HepG2 (cell line): ENCODE results near the gene TMEM8B. TPM values are rescaled to one million over a fixed set of nuclear protein-coding genes. Genes with fewer than 3 reads are reported as not detected.

Experiments used
- ATAC-seq: fragments of 200-7000 bp; cut with Tn5 transposase; 3 replicates; pipeline ENCODE4 v1.9.1; 2020; ENCODE audit warnings: mild to moderate bottlenecking, moderate library complexity
- BruUV-seq: library from RNA; stranded (reverse); fragments of 400-500 nt; replicated peaks from 2 replicates; lab custom pipeline; 2021; lab: Mats Ljungman, UMichigan
- CTCF ChIA-PET: fragments of 300-600 bp; formaldehyde crosslinking; extraction: SDS; loops from one replicate; lab custom pipeline; 2021; ENCODE audit warnings: low total read pairs, inconsistent platforms, low intra/inter-chr PET ratio; lab: Yijun Ruan, JAX
- POLR2A ChIA-PET: fragments of 350-600 bp; sonication (Branson Sonifier 250); formaldehyde crosslinking; loops from one replicate; lab custom pipeline; 2020; ENCODE audit warnings: antibody characterized with exemption, inconsistent platforms; lab: Yijun Ruan, JAX
- DNase-seq: peaks from one replicate; pipeline ENCODE4 v3.0.0-alpha.2; 2015; ENCODE audit warnings: low spot score
- FAIRE-seq: peaks from 3 replicates; lab custom pipeline; 2011; peaks lifted over from hg19 to GRCh38; lab: Jason Lieb, UNC
- H2AFZ ChIP-seq: one replicate; pipeline ENCODE4 v1.6.1; 2011; ENCODE audit warnings: low read length, inconsistent platforms
- H3K27ac ChIP-seq: fragments of 300-600 bp; 3 replicates; pipeline ENCODE4 v1.8.0; 2011; ENCODE audit warnings: mixed run types, mild to moderate bottlenecking, mixed read lengths, low read length, inconsistent platforms; ENCODE audit not compliant: insufficient read depth; ENCODE audit errors: extremely low read length
- H3K27me3 ChIP-seq, 2 experiments: fragments of 200-600 bp in 1 of 2; 2 replicates in 1 of 2; 3 replicates in 1 of 2; pipeline versions ENCODE4 v1.6.0 to v1.8.0; 2011; ENCODE audit warnings: low read length in 2 of 2, mild to moderate bottlenecking in 2 of 2, moderate library complexity in 2 of 2, inconsistent platforms in 1 of 2; ENCODE audit not compliant: insufficient read depth in 2 of 2, control insufficient read depth in 1 of 2
- H3K36me3 ChIP-seq, 2 experiments: fragments of 200-600 bp in 1 of 2; replicated peaks in 1 of 2; 2 replicates in 1 of 2; 3 replicates in 1 of 2; pipeline versions ENCODE4 v1.5.1 to v1.8.0; 2011; ENCODE audit warnings: low read length in 2 of 2, inconsistent platforms in 1 of 2; ENCODE audit not compliant: insufficient read depth in 2 of 2, control insufficient read depth in 1 of 2
- H3K4me1 ChIP-seq: 2 replicates; pipeline ENCODE4 v1.5.1; 2012; ENCODE audit warnings: low read length, inconsistent platforms; ENCODE audit not compliant: insufficient read depth
- H3K4me2 ChIP-seq: 2 replicates; pipeline ENCODE4 v1.6.0; 2011; ENCODE audit warnings: low read depth, low read length, inconsistent platforms
- H3K4me3 ChIP-seq, 3 experiments: fragments of 200-600 bp in 1 of 3; sonication (generic), shearing (Covaris generic) in 1 of 3; replicated peaks in 1 of 3; 2 replicates each; pipeline ENCODE4 v1.5.1; 2011 to 2016; ENCODE audit warnings: low read length in 3 of 3, inconsistent platforms in 2 of 3, low read depth in 2 of 3, mild to moderate bottlenecking in 2 of 3, control low read depth in 1 of 3, mixed read lengths in 1 of 3; ENCODE audit not compliant: insufficient read depth in 1 of 3
- H3K79me2 ChIP-seq: one replicate; pipeline ENCODE4 v1.6.1; 2011; ENCODE audit warnings: low read length, inconsistent platforms; ENCODE audit not compliant: insufficient read depth
- H3K9ac ChIP-seq: 2 replicates; pipeline ENCODE4 v1.6.0; 2011; ENCODE audit warnings: mild to moderate bottlenecking, low read depth, low read length, inconsistent platforms; ENCODE audit not compliant: insufficient read depth
- H3K9me3 ChIP-seq: 2 replicates; pipeline ENCODE4 v1.5.1; 2012; ENCODE audit warnings: mild to moderate bottlenecking, low read length
- H4K20me1 ChIP-seq: 2 replicates; pipeline ENCODE4 v1.6.0; 2011; ENCODE audit warnings: inconsistent platforms, mild to moderate bottlenecking, low read length, moderate library complexity; ENCODE audit not compliant: insufficient read depth
- CEBPZ ChIP-seq: IDR thresholded peaks from 2 replicates; pipeline ENCODE4 v1.6.1; 2012; ENCODE audit warnings: low read length, improper control_type of control experiment
- ESRRA ChIP-seq: sonication (generic); formaldehyde crosslinking; IDR thresholded peaks from 2 replicates; pipeline ENCODE4 v1.5.1; 2020; ENCODE audit warnings: mild to moderate bottlenecking, low read depth, missing genetic modification reagents
- HDAC1 ChIP-seq: sonication (generic); formaldehyde crosslinking; IDR thresholded peaks from 2 replicates; pipeline ENCODE4 v1.5.1; 2020; ENCODE audit warnings: mild to moderate bottlenecking, missing genetic modification reagents
- MBD4 ChIP-seq: IDR thresholded peaks from 2 replicates; pipeline ENCODE4 v1.6.1; 2012; ENCODE audit warnings: low read length, inconsistent platforms, borderline replicate concordance
- MEF2D ChIP-seq: sonication (generic); formaldehyde crosslinking; IDR thresholded peaks from 2 replicates; pipeline ENCODE4 v1.5.1; 2020; ENCODE audit warnings: mild to moderate bottlenecking, missing genetic modification reagents
- NFE2L2 ChIP-seq: fragments of 150-350 bp; IDR thresholded peaks from 2 replicates; pipeline ENCODE4 v1.6.1; 2014; ENCODE audit warnings: low read length
- NFKB2 ChIP-seq: sonication (generic); formaldehyde crosslinking; IDR thresholded peaks from 2 replicates; pipeline ENCODE4 v1.4.0; 2020; ENCODE audit warnings: missing genetic modification reagents, borderline replicate concordance
- NONO ChIP-seq, 2 experiments: fragments of 450-650 bp in 1 of 2; sonication (generic) in 1 of 2; formaldehyde crosslinking in 1 of 2; IDR thresholded peaks in 1 of 2; conservative IDR thresholded peaks in 1 of 2; 2 replicates each; pipeline versions ENCODE4 v1.6.1 to v1.8.0; 2017 to 2022; ENCODE audit warnings: mild to moderate bottlenecking in 1 of 2, missing genetic modification reagents in 1 of 2, moderate library complexity in 1 of 2
- NR2C2 ChIP-seq: sonication (generic); formaldehyde crosslinking; IDR thresholded peaks from 2 replicates; pipeline ENCODE4 v1.4.0; 2020; ENCODE audit warnings: missing genetic modification reagents, mild to moderate bottlenecking, moderate library complexity, borderline replicate concordance
- PITX1 ChIP-seq: sonication (generic); formaldehyde crosslinking; IDR thresholded peaks from 2 replicates; pipeline ENCODE4 v1.5.1; 2020; ENCODE audit warnings: mild to moderate bottlenecking, missing genetic modification reagents
- ZFP91 ChIP-seq: sonication (generic); formaldehyde crosslinking; IDR thresholded peaks from 2 replicates; pipeline ENCODE4 v1.9.0; 2022; ENCODE audit warnings: missing genetic modification reagents, mild to moderate bottlenecking, borderline replicate concordance
- ZMYM3 ChIP-seq: sonication (generic); formaldehyde crosslinking; IDR thresholded peaks from 2 replicates; pipeline ENCODE4 v1.5.1; 2020; ENCODE audit warnings: mild to moderate bottlenecking, missing genetic modification reagents
- ZMYM4 ChIP-seq: sonication (generic); formaldehyde crosslinking; IDR thresholded peaks from 2 replicates; pipeline ENCODE4 v1.8.1; 2023; ENCODE audit warnings: mild to moderate bottlenecking, missing genetic modification reagents
- ZNF292 ChIP-seq: sonication (generic); formaldehyde crosslinking; IDR thresholded peaks from 2 replicates; pipeline ENCODE4 v1.8.1; 2022; ENCODE audit warnings: mild to moderate bottlenecking, low read depth, missing genetic modification reagents, borderline replicate concordance
- ZNF501 ChIP-seq: sonication (generic); formaldehyde crosslinking; IDR thresholded peaks from 2 replicates; pipeline ENCODE4 v1.5.1; 2020; ENCODE audit warnings: mild to moderate bottlenecking, moderate library complexity, missing genetic modification reagents
- ZNF670 ChIP-seq: sonication (generic); formaldehyde crosslinking; IDR thresholded peaks from 2 replicates; pipeline ENCODE4 v1.8.0; 2022; ENCODE audit warnings: mild to moderate bottlenecking, missing genetic modification reagents, borderline replicate concordance
- WGBS: methylation state at CpG from one replicate; pipeline ENCODE4 v1.1.6; 2017; ENCODE audit warnings: low lambda C conversion rate; 5-methylcytosine and 5-hydroxymethylcytosine counted together
- in situ Hi-C: cut with HindIII; loops from 2 replicates; pipeline ENCODE4 v1.10.0; 2017; ENCODE audit warnings: low pct_unique_long_range_greater_than_20kb; ENCODE audit not compliant: extremely low pct_ligation_motif_present
- intact Hi-C: fragments of 100-400 bp; cut with micrococcal nuclease; formaldehyde crosslinking; loops from one replicate; pipeline ENCODE4 v1.10.0; 2022; ENCODE audit not compliant: unreplicated experiment
- polyA plus RNA-seq, 8 experiments: library from polyadenylated mRNA; depleted of rRNA in 3 of 8; stranded (reverse) in 7 of 8; unstranded in 1 of 8; fragments of >200 nt; fragmentation: Illumina TruSeq in 4 of 8; extraction: Trizol in 4 of 8; gene quantifications; 2 replicates each; pipeline versions ENCODE4 v1.2.1 to v1.2.3, GENCODE V29; 2011 to 2016; ENCODE audit warnings: low read depth in 4 of 8, missing spikeins in 1 of 8, mixed read lengths in 1 of 8; ENCODE audit not compliant: insufficient read depth in 1 of 8
- total RNA-seq, 5 experiments: library from RNA; depleted of rRNA; stranded (reverse); fragments of >200 nt; fragmentation: Illumina TruSeq; extraction: Trizol; gene quantifications; 2 replicates each; pipeline ENCODE4 v1.2.3, GENCODE V29; 2016; ENCODE audit warnings: low read depth in 1 of 5

Gene TMEM8B
- total and polyA plus RNA-seq, 2 of the 13 experiments (the other 11 are each of a cell fraction or from before 2014, with no cell fraction given): 2.1 to 2.7 TPM

- TF ChIP-seq NFE2L2: no peak
- peak; percentile 10; the same call in 1 of the 2 replicates for TF ChIP-seq ZMYM4 (CRISPR knock-in tag)
- TF ChIP-seq NFKB2 (CRISPR knock-in tag): 0 out of 2 replicates have a peak, but pooled peaks have one; percentile 24
Observed at GRCh38 chr9:35828716-35829083, 328 bp upstream of the TMEM8B start, which contains the start of gene FAM221B (continued).

- FAIRE-seq (peak; percentile 37), ATAC-seq (peak; percentile 11; the same call in 2 of the 3 replicates), DNase-seq (peak; percentile 22)
- H4K20me1 ChIP-seq: no peaks in the 10 kb centered on the region
- intact Hi-C loops (loop anchor here (1.0 to 5.0 kb wide), 2 partner anchors 14 to 97 kb away; partner anchors contain the start of genes CREB3, HINT2 and TLN1), in situ Hi-C loops (loop anchor here (5.0 kb wide), 1 partner anchor 53 kb away; no protein-coding TSS in a partner anchor)
- no peak overlapping the region for H2AFZ ChIP-seq
- H3K9me3 ChIP-seq: no peaks in the 10 kb centered on the region
- ChIA-PET POLR2A (interaction anchor here (2.3 kb wide), 1 partner anchor 16 kb away, joined by 15 read pairs; the partner anchor contains the start of gene HINT2), CTCF (no interaction called here)
- H3K4me1 ChIP-seq: peaks cover 50% of the 10 kb centered on the region
- H3K27ac ChIP-seq: peak overlapping the region; percentile 44
- H3K27me3 ChIP-seq: no peaks in the 10 kb centered on the region
- no peaks in the 10 kb centered on the region for H3K36me3 ChIP-seq
- H3K9ac ChIP-seq: peak overlapping the region; percentile 58
- H3K4me3 ChIP-seq: peak overlapping the region; percentile 61 to 81 (median 73)
- H3K4me2 ChIP-seq: peak overlapping the region; percentile 90
- WGBS: 13% methylated on average over 2 of the region's 2 CpGs
- no peaks in the 10 kb centered on the region for H3K79me2 ChIP-seq
- no TSS peak for BruUV-seq
- no peak for TF ChIP-seq ZNF670 (CRISPR knock-in tag)
- TF ChIP-seq MEF2D (CRISPR knock-in tag): peak; percentile 23; the same call in 1 of the 2 replicates
- TF ChIP-seq CEBPZ: no peak
- no peak for TF ChIP-seq ESRRA (CRISPR knock-in tag)
- no peak for TF ChIP-seq ZNF501 (CRISPR knock-in tag)
- TF ChIP-seq PITX1 (CRISPR knock-in tag): peak; percentile 47; the same call in 1 of the 2 replicates
- 0 out of 2 replicates have a peak, but pooled peaks have one; percentile 15 for TF ChIP-seq ZMYM3
- peak; percentile 30; the same call in 1 of the 2 replicates for TF ChIP-seq ZFP91
- no peak for TF ChIP-seq MBD4
- peak; percentile 41; the same call in 1 of the 2 replicates for TF ChIP-seq ZNF292 (CRISPR knock-in tag)
- TF ChIP-seq NR2C2 (CRISPR knock-in tag): peak; percentile 33; the same call in 1 of the 2 replicates
- 0 out of 2 replicates have a peak, but pooled peaks have one; percentile 17 for TF ChIP-seq HDAC1 (CRISPR knock-in tag)
- no peak for TF ChIP-seq NONO (IDR thresholded peaks at IDR 0.05)
- TF ChIP-seq NONO (CRISPR knock-in tag; conservative IDR thresholded peaks at IDR 0.05): 0 out of 2 replicates have a peak, but pooled peaks have one; percentile 20
Observed at GRCh38 chr9:35829764-35830096, 702 bp downstream of the TMEM8B start.
